Heart left ventricle (tissue), 13 donors: ENCODE measurements around the gene SLC6A9.

ENCODE experiments used
- CTCF ChIP-seq, 12 donors: fragments of 200-600 bp; sonication (generic) in 4 of 12; IDR thresholded peaks; one replicate each; pipeline versions ENCODE4 v1.5.0 to v1.8.0; 2018 to 2022; ENCODE audit warnings: antibody characterized with exemption in 12 of 12, mild to moderate bottlenecking in 5 of 12
- POLR2A ChIP-seq, 2 donors: fragments of 450-650 bp; IDR thresholded peaks; one replicate each; pipeline ENCODE4 v1.6.1; 2017; ENCODE audit warnings: antibody characterized with exemption in 2 of 2, mild to moderate bottlenecking in 2 of 2, moderate library complexity in 2 of 2
- donor health status: ischemic (EF 13 %, LVEDD 7.1; RV severe dilation, severe dysfunction).
- donor health status: DM: no; HTN: yes; CAD: no.
- donor health status: DM: no; HTN: no; CAD: no.
- donor health status: ischemic (EF 25% LVEDD 6.9; RV normal size, moderate dysfunction).
- donor health status: ischemic (EF 25% LVEDD 5.7; RV mildly dilated, moderate dysfunction).
- donor health status: ischemic (EF 35%, LVEDD 5.7; RV mildly dilated, moderate dysfunction).
- donor health status: nonischemic (EF 11% LVEDD 7.7; RV severe dilation, severe dysfunction).
- donor health status: DM: yes; HTN: yes; CAD: no.
- donor health status: PGD.
- donor health status: ischemic (EF 29% LVEDD 5.4; RV normal size, mild dysfunction).
- donor health status: nonischemic (EF 23%, LVEDD 6.1; RV moderate dilation, normal function).

- TF ChIP-seq CTCF (IDR thresholded peaks at IDR 0.05): no peak
- TF ChIP-seq POLR2A (IDR thresholded peaks at IDR 0.05): no peak
Observed at GRCh38 chr1:44034976-44035716, 3.9 kb upstream of the SLC6A9 start.
